ENCODE results near the gene PBX4. TPM values are rescaled to one million over a fixed set of nuclear protein-coding genes. Genes with fewer than 3 reads are reported as not detected.

The PBX4 gene
- total RNA-seq, 6 experiments from 2014 or later = 0.23 to 0.40 (median 0.30) TPM; not detected in 1

Other genes starting within 250 kb of the PBX4 start
- gene GATAD2A, start 213.0 kb downstream of the PBX4 start, total RNA-seq (2021; fragmentation: NEBNext Ultra II Directional; extraction: Animal tissue kit (Norgen Biotek cat#: 25700)) = 100 to 1,000 TPM; 107 to 123 (median 112) TPM
- gene TSSK6, start 103.1 kb downstream of the PBX4 start, total RNA-seq (2021; fragmentation: NEBNext Ultra II Directional; extraction: Animal tissue kit (Norgen Biotek cat#: 25700)) = 1 to 10 TPM in 2 of 6 experiments, under 1 TPM in 4; 0.61 to 1.3 (median 0.92) TPM
- 100 to 1,000 TPM; 266 to 393 (median 323) TPM for gene NDUFA13, start 102.5 kb downstream of the PBX4 start, total RNA-seq (2021; fragmentation: NEBNext Ultra II Directional; extraction: Animal tissue kit (Norgen Biotek cat#: 25700))
- gene YJEFN3, start 89.8 kb downstream of the PBX4 start, total RNA-seq (2021; fragmentation: NEBNext Ultra II Directional; extraction: Animal tissue kit (Norgen Biotek cat#: 25700)) = 1 to 10 TPM; 1.4 to 2.5 (median 2.0) TPM
- gene CILP2, start 80.4 kb downstream of the PBX4 start, total RNA-seq (2021; fragmentation: NEBNext Ultra II Directional; extraction: Animal tissue kit (Norgen Biotek cat#: 25700)) = under 1 TPM; 0.09 to 0.28 (median 0.15) TPM
- gene LPAR2, start 9.5 kb upstream of the PBX4 start, total RNA-seq (2021; fragmentation: NEBNext Ultra II Directional; extraction: Animal tissue kit (Norgen Biotek cat#: 25700)) = 1 to 10 TPM; 2.6 to 4.2 (median 3.2) TPM
- 10 to 100 TPM; 11.5 to 16.7 (median 13.9) TPM for gene GMIP, start 25.0 kb upstream of the PBX4 start, total RNA-seq (2021; fragmentation: NEBNext Ultra II Directional; extraction: Animal tissue kit (Norgen Biotek cat#: 25700))
- gene ATP13A1, start 45.0 kb upstream of the PBX4 start, total RNA-seq (2021; fragmentation: NEBNext Ultra II Directional; extraction: Animal tissue kit (Norgen Biotek cat#: 25700)) = 10 to 100 TPM; 56.5 to 76.3 (median 61.3) TPM
- gene ZNF101, start 50.2 kb upstream of the PBX4 start, total RNA-seq (2021; fragmentation: NEBNext Ultra II Directional; extraction: Animal tissue kit (Norgen Biotek cat#: 25700)) = 1 to 10 TPM; 6.8 to 8.5 (median 7.2) TPM
- gene ZNF14, start 114.4 kb upstream of the PBX4 start, total RNA-seq (2021; fragmentation: NEBNext Ultra II Directional; extraction: Animal tissue kit (Norgen Biotek cat#: 25700)) = 1 to 10 TPM; 2.2 to 3.1 (median 2.8) TPM
- 1 to 10 TPM in 4 of 6 experiments, under 1 TPM in 2; 0.50 to 5.4 (median 4.5) TPM for gene ZNF506, start 203.1 kb upstream of the PBX4 start, total RNA-seq (2021; fragmentation: NEBNext Ultra II Directional; extraction: Animal tissue kit (Norgen Biotek cat#: 25700))
- 1 to 10 TPM; 2.9 to 4.4 (median 3.5) TPM for gene ZNF253, start 247.2 kb upstream of the PBX4 start, total RNA-seq (2021; fragmentation: NEBNext Ultra II Directional; extraction: Animal tissue kit (Norgen Biotek cat#: 25700))